Measurements from ENCODE around the gene NDST1. TPM values are rescaled to one million over a fixed set of nuclear protein-coding genes. Genes with fewer than 3 reads are reported as not detected.

Gene NDST1
- polyA plus RNA-seq, 1 donor from 2014 or later, result 3.1 TPM

DNA sequence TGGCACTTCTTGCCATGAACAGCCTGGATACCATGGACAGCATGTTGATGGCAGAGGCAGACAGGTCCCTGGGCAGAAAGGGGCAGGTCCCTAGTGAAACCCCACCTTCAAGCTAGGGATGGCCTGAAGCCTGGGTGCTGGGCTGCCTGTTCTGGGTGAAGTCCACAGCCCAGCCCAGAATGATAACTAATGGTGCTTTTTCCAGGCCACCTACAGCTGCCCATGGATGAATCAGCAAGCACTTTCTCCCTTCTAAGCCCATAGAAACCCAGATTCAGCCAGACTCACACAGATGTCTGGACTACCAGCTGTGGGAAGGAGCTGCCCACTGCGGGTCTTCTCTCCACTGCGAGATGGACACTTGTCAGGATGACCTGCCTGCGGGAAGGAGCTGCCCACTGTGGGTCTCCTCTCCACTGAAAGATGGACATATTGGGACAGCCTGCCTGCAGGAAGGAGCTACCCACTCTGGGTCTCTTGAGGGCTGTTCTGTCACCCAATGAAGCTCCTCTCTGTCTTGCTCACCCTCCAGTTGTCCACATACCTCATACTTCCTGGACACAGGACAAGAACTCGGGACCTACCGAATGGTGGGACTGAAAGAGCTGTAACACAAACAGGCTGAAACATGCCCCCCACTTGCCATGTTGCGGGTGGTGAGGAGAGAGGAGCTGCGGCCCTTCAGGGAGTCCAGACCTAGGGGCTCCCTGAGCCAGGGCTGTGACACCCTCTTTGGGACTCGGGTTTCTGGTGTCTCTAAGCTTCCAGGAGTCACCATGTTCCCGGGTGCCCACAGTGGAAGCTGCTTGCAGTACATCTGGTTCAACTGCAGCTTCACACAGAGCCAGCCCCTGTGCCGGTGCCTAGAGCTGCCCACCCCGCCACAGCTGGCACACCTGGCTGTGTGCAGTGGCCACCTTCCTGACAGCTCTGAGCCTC is 71.8 kb downstream of the NDST1 start:
- no peak overlapping the region for H3K27ac Mint-ChIP-seq

DNA sequence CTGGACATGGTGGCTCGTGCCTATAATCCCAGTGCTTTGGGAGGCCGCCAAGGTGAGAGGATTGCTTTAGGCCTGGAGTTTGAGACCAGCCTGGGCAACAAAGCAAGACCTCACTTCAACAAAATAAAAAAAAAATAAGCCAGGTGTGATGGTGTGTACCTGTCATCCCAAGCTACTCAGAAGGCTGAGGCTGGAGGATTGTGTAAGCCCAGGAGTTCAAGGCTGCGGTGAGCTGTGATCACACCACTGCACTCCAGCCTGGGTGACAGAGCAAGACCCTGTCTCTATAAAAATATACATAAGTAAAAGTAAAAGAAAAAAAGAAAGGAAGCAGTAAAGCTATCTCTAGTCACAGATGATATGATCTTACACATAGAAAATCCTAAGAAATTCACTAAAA is 73.0 kb downstream of the NDST1 start:
- H3K27me3 Mint-ChIP-seq, result peaks cover 8% of the 10 kb centered on the region
- H3K36me3 Mint-ChIP-seq, result no peaks in the 10 kb centered on the region
- H3K4me3 Mint-ChIP-seq, result no peak overlapping the region
- no peak overlapping the region for H3K27ac Mint-ChIP-seq
- H3K9me3 Mint-ChIP-seq, result no peaks in the 10 kb centered on the region
- H3K4me1 Mint-ChIP-seq, result no peaks in the 10 kb centered on the region

More for the DNA sequence above, 71.8 kb downstream of the NDST1 start:
- Mint-ChIP-seq H3K4me1 (no peaks in the 10 kb centered on the region), H3K9me3 (no peaks in the 10 kb centered on the region), H3K27me3 (peaks cover 8% of the 10 kb centered on the region), H3K4me3 (no peak overlapping the region), H3K36me3 (no peaks in the 10 kb centered on the region)

DNA sequence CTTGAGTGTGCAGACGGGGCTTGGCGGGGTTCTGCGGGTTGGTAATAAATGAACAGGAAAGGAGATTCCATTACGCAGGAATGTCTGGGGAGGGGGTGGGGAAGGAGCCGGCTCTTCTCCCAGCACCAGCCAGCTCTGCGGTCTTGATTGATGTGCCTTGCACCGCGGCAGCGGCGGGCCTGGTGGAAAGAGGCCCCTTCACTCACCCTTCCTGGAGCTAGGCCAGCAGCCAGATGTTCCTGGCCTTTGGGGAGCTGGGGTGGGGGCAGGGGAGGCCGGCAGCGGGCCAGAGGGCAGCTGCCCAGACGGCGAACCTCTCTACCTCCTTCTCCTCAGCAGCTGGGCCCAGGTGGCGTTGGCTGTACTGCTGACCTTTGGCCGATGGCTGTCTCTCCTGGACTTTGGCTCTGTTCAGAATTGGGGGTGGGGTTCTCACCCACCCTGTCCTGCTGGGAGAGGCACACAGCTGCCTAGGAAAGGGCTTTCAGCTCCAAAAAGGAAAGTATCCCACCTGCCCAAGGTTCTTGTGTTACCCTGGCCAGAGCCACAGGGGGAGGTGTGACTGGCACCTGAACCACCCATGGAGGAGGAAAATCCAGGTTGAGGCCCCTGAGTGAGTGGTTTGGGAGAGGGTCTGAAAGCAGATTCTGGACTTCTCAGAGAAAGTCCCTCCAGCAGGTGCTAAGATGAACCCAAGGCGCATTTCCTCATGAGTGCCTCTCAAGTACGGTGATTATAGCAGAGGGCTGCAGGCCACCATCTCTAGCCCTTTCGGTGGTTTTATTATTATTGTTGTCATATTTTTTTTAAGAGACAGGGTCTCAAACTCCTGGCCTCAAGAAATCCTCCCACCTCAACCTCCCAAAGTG is 74.5 kb downstream of the NDST1 start:
- Mint-ChIP-seq H3K9me3 (no peaks in the 10 kb centered on the region), H3K27ac (no peak overlapping the region), H3K4me3 (no peak overlapping the region), H3K36me3 (no peaks in the 10 kb centered on the region), H3K4me1 (no peaks in the 10 kb centered on the region), H3K27me3 (peaks cover 8% of the 10 kb centered on the region)

DNA sequence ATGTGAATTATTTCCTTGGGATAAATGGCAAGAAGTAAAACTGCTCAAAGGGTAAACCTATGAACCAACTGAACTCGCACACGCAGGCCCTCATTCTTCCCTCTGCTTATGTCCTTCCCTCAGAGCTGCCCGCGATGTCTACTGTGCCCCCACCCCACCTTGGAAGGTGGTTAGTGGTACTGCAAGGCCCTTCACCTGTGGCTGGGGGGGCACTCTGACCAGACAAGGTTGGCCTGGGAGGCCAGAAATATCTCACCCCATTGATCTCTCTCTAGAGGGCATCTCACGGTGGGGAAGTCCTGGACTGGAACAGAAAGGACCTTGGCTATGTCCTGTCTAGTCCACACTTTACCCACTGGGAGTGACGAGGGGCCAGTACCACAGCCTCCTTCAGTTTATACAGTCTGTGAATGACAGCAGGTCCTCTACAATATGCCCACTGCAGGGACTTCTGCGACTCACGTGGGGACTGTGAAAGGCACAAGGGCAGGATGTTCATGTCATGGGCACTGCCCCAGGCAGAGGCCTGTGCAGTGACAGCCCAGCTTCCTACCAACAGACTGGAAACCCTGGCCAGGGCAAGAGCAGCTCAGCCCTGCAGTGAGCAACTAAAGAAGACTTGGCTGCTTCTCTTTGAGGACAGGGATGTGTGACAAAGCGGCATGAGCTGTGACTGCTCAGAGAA is 75.8 kb downstream of the NDST1 start:
- H3K4me1 Mint-ChIP-seq, result no peaks in the 10 kb centered on the region
- H3K4me3 Mint-ChIP-seq, result no peak overlapping the region
- H3K9me3 Mint-ChIP-seq, result no peaks in the 10 kb centered on the region
- H3K27me3 Mint-ChIP-seq, result peaks cover 8% of the 10 kb centered on the region
- no peaks in the 10 kb centered on the region for H3K36me3 Mint-ChIP-seq
- H3K27ac Mint-ChIP-seq, result no peak overlapping the region

DNA sequence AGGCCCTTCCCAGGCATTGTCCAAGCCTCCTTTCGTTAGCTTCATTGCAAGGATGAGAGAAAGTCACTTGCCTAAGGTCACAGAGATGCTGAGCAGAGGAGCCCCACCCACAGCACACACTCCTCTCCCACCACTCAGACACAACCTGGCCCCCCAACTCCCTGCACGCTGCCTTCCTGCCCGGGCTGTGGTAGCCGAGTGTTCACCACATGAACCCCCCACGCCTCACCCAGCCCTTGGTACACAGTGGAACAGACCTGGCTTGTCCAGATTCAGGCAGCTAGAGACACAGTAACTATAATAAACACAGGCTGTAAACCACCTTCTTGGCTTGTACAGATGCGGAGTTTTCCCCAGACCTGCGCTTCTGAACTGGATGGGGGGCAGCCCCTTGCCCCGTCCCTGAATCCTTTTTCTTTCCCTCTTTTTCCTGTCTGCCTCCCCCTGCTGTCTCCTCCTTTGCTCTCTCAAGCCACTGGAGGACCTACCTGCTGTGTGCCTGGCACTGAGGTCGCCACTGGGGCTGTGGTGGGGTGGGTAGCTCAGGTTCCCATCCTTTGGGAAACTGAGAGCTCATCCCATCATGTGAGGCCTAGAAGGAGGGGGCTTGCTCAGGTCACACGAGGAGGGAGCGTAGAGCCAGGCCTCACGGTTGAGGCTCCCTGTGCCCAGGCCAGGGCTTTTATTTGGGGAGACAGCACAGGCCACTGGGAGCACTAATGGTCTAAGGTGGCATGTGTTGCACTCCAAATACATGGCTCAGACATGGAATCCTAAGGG is 76.8 kb downstream of the NDST1 start:
- H3K27ac Mint-ChIP-seq, result no peak overlapping the region
- no peaks in the 10 kb centered on the region for H3K4me1 Mint-ChIP-seq
- peak overlapping the region in 1 of 4 donors; percentile 49 for H3K4me3 Mint-ChIP-seq
- no peaks in the 10 kb centered on the region for H3K36me3 Mint-ChIP-seq
- no peaks in the 10 kb centered on the region for H3K9me3 Mint-ChIP-seq
- H3K27me3 Mint-ChIP-seq, result peaks cover 14% of the 10 kb centered on the region

DNA sequence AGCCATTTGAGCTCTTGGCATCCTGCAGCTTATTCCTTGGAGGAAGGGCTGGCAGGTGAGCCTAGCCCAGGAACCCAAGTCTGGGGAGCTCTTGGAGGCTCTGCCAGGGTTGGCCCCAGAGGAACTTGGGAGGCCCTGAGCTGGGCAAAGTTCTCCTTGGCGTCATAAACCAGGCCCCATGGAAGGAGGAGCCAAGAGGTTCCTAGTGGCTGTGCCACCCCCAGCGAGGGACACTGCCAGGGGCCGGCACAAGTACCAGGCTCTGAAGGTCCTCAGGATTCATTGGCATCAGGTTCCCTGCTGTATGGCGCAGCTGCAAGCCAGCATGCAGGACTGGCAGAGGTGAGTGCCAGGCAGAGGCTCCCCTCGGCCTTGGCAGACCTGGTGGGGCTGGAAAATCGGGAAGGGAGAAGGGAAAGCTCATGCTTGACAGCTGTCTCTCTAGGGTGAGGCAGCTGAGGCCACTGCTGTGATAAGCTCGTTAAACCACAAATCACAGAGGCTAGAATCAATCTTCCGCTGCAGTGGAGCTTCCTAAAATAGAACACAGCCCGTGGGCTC is 77.9 kb downstream of the NDST1 start:
- H3K27me3 Mint-ChIP-seq, result peaks cover 12% of the 10 kb centered on the region
- no peaks in the 10 kb centered on the region for H3K9me3 Mint-ChIP-seq
- no peak overlapping the region for H3K27ac Mint-ChIP-seq
- no peak overlapping the region for H3K4me3 Mint-ChIP-seq
- no peaks in the 10 kb centered on the region for H3K4me1 Mint-ChIP-seq
- no peaks in the 10 kb centered on the region for H3K36me3 Mint-ChIP-seq

DNA sequence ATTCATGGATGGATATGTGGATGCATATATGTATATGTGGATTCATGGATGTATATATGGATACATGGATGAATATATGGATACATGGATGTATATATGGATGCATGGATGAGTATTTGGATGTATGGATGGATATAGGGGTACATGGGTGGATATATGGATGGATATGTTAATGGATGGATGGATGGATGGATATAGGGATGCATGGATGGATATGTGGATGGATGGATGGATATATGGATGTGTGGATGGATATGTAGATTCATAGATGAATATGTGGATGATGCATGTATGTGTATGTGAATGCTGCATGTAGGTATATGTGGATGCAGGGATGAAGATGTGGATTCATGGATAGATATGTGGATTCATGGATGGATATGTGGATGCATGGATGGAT is 79.1 kb downstream of the NDST1 start:
- no peaks in the 10 kb centered on the region for H3K9me3 Mint-ChIP-seq
- H3K27ac Mint-ChIP-seq, result no peak overlapping the region
- peaks cover 10% of the 10 kb centered on the region for H3K27me3 Mint-ChIP-seq
- H3K4me1 Mint-ChIP-seq, result no peaks in the 10 kb centered on the region
- no peaks in the 10 kb centered on the region for H3K36me3 Mint-ChIP-seq
- no peak overlapping the region for H3K4me3 Mint-ChIP-seq

DNA sequence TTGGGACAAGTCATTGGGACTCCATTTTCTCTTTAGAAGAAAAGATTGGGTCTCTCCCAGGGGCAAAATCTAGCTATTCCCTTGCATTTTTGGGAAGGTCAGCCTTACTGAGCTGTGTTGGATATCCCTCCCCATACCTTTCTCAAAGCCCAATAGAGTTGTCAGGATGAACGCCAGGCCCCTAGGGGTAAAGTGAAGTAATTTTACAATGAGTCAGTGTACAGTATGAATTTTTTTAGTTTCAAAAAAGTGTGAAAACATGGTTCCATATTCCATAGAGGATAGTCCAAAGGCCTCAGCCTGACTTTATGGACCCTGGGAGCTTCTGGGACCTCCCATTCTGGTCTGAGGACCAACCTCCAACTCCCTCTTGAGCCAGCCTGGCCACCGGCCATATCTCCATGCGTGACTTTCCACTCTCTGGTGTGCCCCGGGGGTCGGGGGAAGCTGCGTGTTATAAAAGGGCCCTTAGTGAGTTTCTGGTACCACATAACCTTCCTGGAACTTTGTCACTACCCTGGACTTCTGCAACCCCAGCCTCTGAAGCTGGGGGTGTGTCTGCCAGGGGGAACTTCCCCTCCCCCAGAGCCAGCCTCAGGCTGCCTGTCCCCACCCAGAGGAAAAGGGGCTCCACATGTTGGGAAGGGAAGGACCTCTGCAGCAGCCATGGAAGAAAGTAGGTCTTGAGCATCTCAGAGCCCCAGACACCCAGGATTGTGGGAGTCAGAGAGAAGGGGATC is 80.1 kb downstream of the NDST1 start:
- no peak overlapping the region for H3K27ac Mint-ChIP-seq
- no peak overlapping the region for H3K4me3 Mint-ChIP-seq
- peaks cover 6% of the 10 kb centered on the region for H3K27me3 Mint-ChIP-seq
- no peaks in the 10 kb centered on the region for H3K36me3 Mint-ChIP-seq
- no peaks in the 10 kb centered on the region for H3K4me1 Mint-ChIP-seq
- H3K9me3 Mint-ChIP-seq, result no peaks in the 10 kb centered on the region

DNA sequence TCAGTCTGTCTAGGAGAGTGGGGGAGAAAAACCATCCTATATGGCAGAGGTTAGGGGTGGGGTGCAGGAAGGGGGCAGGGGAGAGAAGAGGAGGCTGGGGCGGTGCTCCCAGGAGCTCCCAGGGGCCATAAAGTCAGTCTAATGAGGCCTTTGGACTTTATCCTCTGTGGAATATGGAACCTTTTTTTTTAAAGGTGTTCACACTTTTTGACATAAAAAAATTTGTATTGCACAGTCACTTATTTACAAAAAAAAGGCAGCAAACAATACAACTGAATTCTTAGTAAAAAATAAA is 80.6 kb downstream of the NDST1 start:
- H3K27me3 Mint-ChIP-seq, result peaks cover 6% of the 10 kb centered on the region
- H3K4me1 Mint-ChIP-seq, result no peaks in the 10 kb centered on the region
- no peaks in the 10 kb centered on the region for H3K9me3 Mint-ChIP-seq
- H3K4me3 Mint-ChIP-seq, result no peak overlapping the region
- no peaks in the 10 kb centered on the region for H3K36me3 Mint-ChIP-seq
- no peak overlapping the region for H3K27ac Mint-ChIP-seq

DNA sequence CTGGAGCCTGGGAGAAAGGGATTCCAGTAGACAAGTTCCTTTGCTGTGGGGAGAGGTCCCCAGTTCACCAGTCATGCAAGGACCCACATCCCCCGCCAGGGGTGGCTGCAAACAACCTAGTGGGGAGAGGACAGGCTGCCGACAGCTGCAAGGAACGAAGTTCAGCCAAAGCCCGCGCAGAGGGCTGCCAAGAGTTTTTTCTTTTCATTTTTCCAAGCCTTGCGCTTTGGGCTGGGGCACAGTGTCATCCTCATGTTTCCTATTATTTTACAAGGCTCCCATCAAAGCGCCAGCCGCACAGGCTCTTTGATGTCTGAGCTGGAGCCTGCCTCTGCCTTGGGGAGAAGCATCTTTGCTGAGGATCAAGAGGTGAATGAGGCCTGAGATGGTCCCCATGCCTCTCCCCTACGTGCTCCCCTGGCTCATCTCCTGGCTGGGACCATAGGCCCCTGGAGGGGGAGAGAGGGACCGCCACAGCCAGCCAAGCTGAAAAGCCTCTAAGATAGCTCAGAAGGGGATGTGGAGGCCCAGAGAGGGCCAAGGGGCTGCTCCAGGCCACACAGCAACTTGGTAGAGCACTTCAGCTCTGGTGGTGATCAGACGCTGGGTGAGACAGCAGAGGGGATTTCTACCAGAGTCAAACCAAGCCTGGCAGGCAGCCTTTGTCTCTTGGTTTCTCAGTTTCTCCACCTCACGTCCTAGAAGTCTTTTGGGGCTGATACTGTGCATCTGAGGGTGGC is 82.1 kb downstream of the NDST1 start:
- Mint-ChIP-seq H3K9me3 (no peaks in the 10 kb centered on the region), H3K27me3 (peaks cover 6% of the 10 kb centered on the region), H3K27ac (no peak overlapping the region), H3K4me1 (no peaks in the 10 kb centered on the region), H3K36me3 (peaks cover 2% of the 10 kb centered on the region), H3K4me3 (no peak overlapping the region)

DNA sequence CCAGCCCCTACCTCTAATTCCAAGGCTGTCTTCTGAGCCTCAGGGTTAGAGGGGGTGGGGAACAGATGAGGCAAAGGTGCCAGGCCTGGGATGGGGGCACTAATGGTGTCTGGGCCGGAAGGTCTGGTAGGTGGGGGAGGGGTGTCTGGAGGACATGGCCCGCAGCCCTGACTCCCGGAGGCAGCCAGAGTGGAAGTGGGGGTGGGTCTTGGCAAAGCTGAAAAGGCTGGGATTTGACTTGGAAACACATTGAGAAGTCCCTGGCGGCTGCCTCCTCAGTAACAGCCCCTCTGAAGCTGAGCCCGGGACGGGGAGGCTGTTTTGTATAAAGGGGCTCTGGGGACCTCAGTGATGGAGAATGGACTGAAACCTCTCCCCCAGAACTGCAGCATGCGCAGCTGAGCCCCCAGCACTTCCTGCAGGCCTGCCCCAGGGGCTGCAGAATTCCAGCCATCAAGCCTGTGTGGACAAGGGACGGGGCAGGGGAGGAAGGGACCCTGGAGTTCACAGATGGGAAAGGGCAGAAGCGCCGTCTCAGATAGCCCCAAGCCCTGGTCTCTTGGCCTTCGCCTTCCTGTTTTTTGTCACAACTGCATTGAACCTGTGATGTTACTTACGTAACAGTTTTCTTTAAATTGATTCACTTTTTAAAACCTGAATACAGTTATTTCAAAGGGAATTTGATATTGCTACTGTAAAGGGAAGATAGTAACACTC is 83.2 kb downstream of the NDST1 start:
- H3K9me3 Mint-ChIP-seq, result no peaks in the 10 kb centered on the region
- no peaks in the 10 kb centered on the region for H3K4me1 Mint-ChIP-seq
- H3K27me3 Mint-ChIP-seq, result peaks cover 6% of the 10 kb centered on the region
- peaks cover 2% of the 10 kb centered on the region for H3K36me3 Mint-ChIP-seq
- no peak overlapping the region for H3K4me3 Mint-ChIP-seq
- H3K27ac Mint-ChIP-seq, result no peak overlapping the region

DNA sequence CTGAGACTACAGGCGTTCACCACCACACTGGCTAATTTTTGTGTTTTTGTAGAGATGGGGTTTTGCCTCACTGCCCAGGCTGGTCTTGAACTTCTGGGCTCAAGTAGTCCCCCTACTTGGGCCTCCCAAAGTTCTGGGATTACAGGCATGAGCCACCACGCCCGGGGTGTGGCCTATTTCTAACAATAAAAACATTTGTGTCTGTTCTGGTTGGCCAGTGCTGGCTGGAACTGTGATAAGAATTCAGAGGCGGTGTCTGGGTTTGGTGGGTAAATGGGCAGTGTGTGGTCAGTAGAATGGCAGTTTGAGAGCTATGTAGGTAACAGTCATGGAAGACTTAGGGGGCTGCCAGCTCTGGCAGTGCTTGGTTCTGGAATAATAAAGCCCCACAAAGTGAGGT is 85.7 kb downstream of the NDST1 start:
- Mint-ChIP-seq H3K4me1 (peaks cover 0 to 3% (median 0%) of the 10 kb centered on the region in 3 donors), H3K36me3 (peaks cover 2% of the 10 kb centered on the region), H3K4me3 (peak overlapping the region in 1 of 4 donors; percentile 46), H3K27me3 (peaks cover 8% of the 10 kb centered on the region), H3K9me3 (no peaks in the 10 kb centered on the region), H3K27ac (no peak overlapping the region)

DNA sequence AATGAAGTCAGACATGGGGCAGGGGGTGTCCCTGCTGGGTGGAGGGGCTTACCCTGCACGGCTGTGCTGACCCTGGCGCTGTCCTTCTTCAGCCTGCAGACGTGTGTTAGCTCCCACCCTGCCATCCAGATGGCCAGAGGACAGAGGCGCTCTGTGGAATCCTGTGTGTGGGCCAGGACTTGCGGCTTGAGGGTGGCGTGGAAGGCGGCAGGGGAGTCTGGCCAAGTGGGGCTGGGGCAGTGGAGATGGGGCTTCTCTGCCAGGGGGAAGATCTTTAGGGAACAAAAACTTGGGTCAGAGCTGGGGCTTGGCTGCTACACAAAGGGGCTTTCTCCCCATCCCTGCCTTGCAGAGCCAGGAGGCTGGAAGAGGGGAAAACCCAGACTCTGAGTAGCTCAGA is 86.1 kb downstream of the NDST1 start:
- Mint-ChIP-seq H3K4me1 (peaks cover 0 to 3% (median 0%) of the 10 kb centered on the region in 3 donors), H3K4me3 (no peak overlapping the region), H3K36me3 (peaks cover 2% of the 10 kb centered on the region), H3K27me3 (peaks cover 8% of the 10 kb centered on the region), H3K27ac (no peak overlapping the region), H3K9me3 (no peaks in the 10 kb centered on the region)

Data from IgD-negative memory B cell (primary cell).